Keratinocyte (primary cell): Measurements from ENCODE around the gene MRC2.

Experiments
- CTCF ChIP-seq, 3 experiments: IDR thresholded peaks in 1 of 3; conservative IDR thresholded peaks in 1 of 3; optimal IDR thresholded peaks in 1 of 3; 2 replicates in 2 of 3; 3 replicates in 1 of 3; pipeline versions ENCODE3 to v1.5.1; 2011; ENCODE audit warnings: low read length in 3 of 3, mild to moderate bottlenecking in 3 of 3, moderate library complexity in 2 of 3, control low read depth in 1 of 3, inconsistent platforms in 1 of 3; ENCODE audit not compliant: insufficient read depth in 2 of 3; ENCODE audit errors: extremely low read depth in 1 of 3
- EZH2 ChIP-seq: IDR thresholded peaks from one replicate; pipeline ENCODE4 v1.6.1; 2012; ENCODE audit warnings: inconsistent platforms, mild to moderate bottlenecking, low read length, moderate library complexity

DNA sequence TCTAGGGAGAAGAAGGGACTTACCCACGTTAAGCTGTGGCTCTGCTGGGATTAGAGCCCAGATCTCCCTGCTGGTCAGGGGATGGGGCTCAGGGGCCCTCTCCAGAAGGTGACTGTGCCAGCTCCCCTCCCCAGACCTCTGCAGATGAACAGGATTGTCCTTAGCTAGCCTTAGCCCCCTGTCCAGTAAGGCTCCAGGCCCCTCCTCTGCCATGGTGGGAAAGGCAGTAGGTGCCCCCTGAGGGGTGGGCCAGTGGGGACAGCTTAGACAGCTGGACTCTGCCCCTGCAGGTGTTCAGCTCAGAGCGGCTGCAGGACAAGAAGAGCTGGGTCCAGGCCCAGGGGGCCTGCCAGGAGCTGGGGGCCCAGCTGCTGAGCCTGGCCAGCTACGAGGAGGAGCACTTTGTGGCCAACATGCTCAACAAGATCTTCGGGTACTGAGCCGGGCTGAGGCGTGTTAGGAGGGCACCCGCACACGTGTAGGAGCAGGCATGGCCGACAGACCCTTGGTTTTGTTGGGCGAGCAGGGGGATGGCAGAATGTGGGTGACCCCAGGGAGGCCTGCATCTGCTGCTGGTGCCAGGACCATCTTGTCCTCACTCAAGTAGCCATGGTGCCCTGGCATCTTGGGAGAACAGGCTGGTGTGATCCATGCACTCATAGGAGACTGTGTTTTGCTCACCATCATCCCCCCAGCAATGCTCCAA lies 50.9 kb downstream of the MRC2 start:
- TF ChIP-seq CTCF (optimal IDR thresholded peaks at IDR 0.05 in 1 of 3, IDR thresholded peaks at IDR 0.05 in 1 of 3, conservative IDR thresholded peaks at IDR 0.05 in 1 of 3; ENCODE audit: extremely low read depth in 1 of 3, insufficient read depth in 2 of 3, low read length in 3 of 3) (no peak), EZH2 (no peak)
